Panc1 (cell line): ENCODE data around the gene ROR1. TPM values are rescaled to one million over a fixed set of nuclear protein-coding genes. Genes with fewer than 3 reads are reported as not detected.
A peak's percentile ranks its signal among the peaks of the same experiment; 100 is the strongest.

ENCODE experiments used
- ATAC-seq: fragments of 200-7000 bp; cut with Tn5 transposase; 2 replicates; pipeline ENCODE4 v1.9.1; 2020; ENCODE audit warnings: mild to moderate bottlenecking, moderate library complexity
- BruUV-seq: library from RNA; stranded (reverse); fragments of 400-500 nt; replicated peaks from 2 replicates; lab custom pipeline; 2021; lab: Mats Ljungman, UMichigan
- CTCF ChIA-PET: fragments of 300-600 bp; sonication (Branson Sonifier 250); formaldehyde crosslinking; loops from one replicate; lab custom pipeline; 2022; ENCODE audit warnings: antibody characterized with exemption; lab: Charles Lee
- POLR2A ChIA-PET: fragments of 300-600 bp; sonication (Branson Sonifier 250); formaldehyde crosslinking; loops from one replicate; lab custom pipeline; 2022; ENCODE audit warnings: antibody characterized with exemption; lab: Charles Lee
- DNase-seq: peaks from one replicate; pipeline ENCODE4 v3.0.0-alpha.2; 2010; ENCODE audit warnings: low read depth, low spot score
- H3K27ac ChIP-seq: 2 replicates; pipeline ENCODE4 v1.5.1; 2011; ENCODE audit warnings: mild to moderate bottlenecking, low read length, inconsistent platforms
- H3K27me3 ChIP-seq: fragments of 200-500 bp; sonication (Bioruptor generic); 2 replicates; pipeline ENCODE4 v1.6.0; 2014; ENCODE audit warnings: low read length, inconsistent platforms; ENCODE audit not compliant: control insufficient read depth, insufficient read depth
- H3K36me3 ChIP-seq: fragments of 200-500 bp; sonication (Bioruptor generic); 2 replicates; pipeline ENCODE4 v1.5.1; 2014; ENCODE audit warnings: inconsistent platforms, mild to moderate bottlenecking, low read length, moderate library complexity; ENCODE audit not compliant: control insufficient read depth, insufficient read depth
- H3K4me1 ChIP-seq: 2 replicates; pipeline ENCODE4 v1.5.1; 2011; ENCODE audit warnings: inconsistent platforms, mild to moderate bottlenecking, low read length, moderate library complexity; ENCODE audit not compliant: control insufficient read depth, insufficient read depth
- H3K4me3 ChIP-seq, 2 experiments: 2 replicates each; pipeline ENCODE4 v1.5.1; 2011 to 2012; ENCODE audit warnings: low read depth in 2 of 2, low read length in 2 of 2, mild to moderate bottlenecking in 2 of 2, inconsistent platforms in 1 of 2, moderate library complexity in 1 of 2
- H3K9me3 ChIP-seq: fragments of 200-500 bp; sonication (Bioruptor generic); 2 replicates; pipeline ENCODE4 v1.5.1; 2014; ENCODE audit warnings: low read depth, mild to moderate bottlenecking, inconsistent platforms, low read length, moderate library complexity; ENCODE audit not compliant: control insufficient read depth, insufficient read depth
- CTCF ChIP-seq: fragments of 450-650 bp; IDR thresholded peaks from 2 replicates; pipeline ENCODE4 v1.5.1; 2017; ENCODE audit warnings: mild to moderate bottlenecking
- POLR2AphosphoS5 ChIP-seq: IDR thresholded peaks from 2 replicates; pipeline ENCODE4 v1.6.1; 2012; ENCODE audit warnings: mild to moderate bottlenecking, low read depth, low read length, moderate library complexity
- REST ChIP-seq, 2 experiments: IDR thresholded peaks; 2 replicates each; pipeline ENCODE4 v1.6.1; 2011 to 2012; ENCODE audit warnings: low read depth in 2 of 2, control low read depth in 1 of 2, low read length in 1 of 2, mild to moderate bottlenecking in 1 of 2, moderate library complexity in 1 of 2; ENCODE audit not compliant: insufficient read depth in 1 of 2
- SIN3A ChIP-seq: IDR thresholded peaks from 2 replicates; pipeline ENCODE4 v1.6.1; 2012; ENCODE audit warnings: low read depth, mild to moderate bottlenecking, low read length, moderate library complexity, borderline replicate concordance; ENCODE audit not compliant: insufficient read depth
- TCF7L2 ChIP-seq: IDR thresholded peaks from 2 replicates; pipeline ENCODE4 v1.6.1; 2011; ENCODE audit warnings: mild to moderate bottlenecking, low read depth, low read length, inconsistent platforms
- in situ Hi-C: cut with HindIII; loops from 2 replicates; pipeline ENCODE4 v1.10.0; 2016; ENCODE audit warnings: low sequenced_read_pairs, low pct_unique_long_range_greater_than_20kb
- intact Hi-C: fragments of 100-400 bp; cut with micrococcal nuclease; formaldehyde crosslinking; loops from one replicate; pipeline ENCODE4 v1.10.0; 2022; ENCODE audit not compliant: unreplicated experiment
- total RNA-seq: library from RNA; stranded (reverse); gene quantifications from one replicate; pipeline ENCODE4 v1.2.1, GENCODE V29; 2021; ENCODE audit not compliant: unreplicated experiment

ROR1 gene
- total RNA-seq, 1 experiment from 2014 or later: 19.3 TPM

- no peaks in the 10 kb centered on the region for H3K9me3 ChIP-seq
- peak overlapping the region in 1 of 2 experiments; percentile 51; a peak in 2 of 4 replicates for H3K4me3 ChIP-seq
- H3K27ac ChIP-seq: peak overlapping the region; percentile 91
- ATAC-seq (no peak), DNase-seq (no peak)
- H3K27me3 ChIP-seq: no peaks in the 10 kb centered on the region
- TF ChIP-seq SIN3A (no peak), REST (IDR thresholded peaks at IDR 0.05; ENCODE audit: insufficient read depth in 1 of 2, low read depth in 2 of 2, low read length in 1 of 2) (no peak), CTCF (no peak), POLR2AphosphoS5 (no peak), TCF7L2 (no peak)
- intact Hi-C loops (loop anchor here (5.0 to 10.0 kb wide), 5 partner anchors 80 to 473 kb away; no protein-coding TSS in a partner anchor), in situ Hi-C loops (no loop called here)
- ChIA-PET POLR2A (no interaction called here), CTCF (interaction anchor here (1.8 kb wide), 1 partner anchor 365 kb away, joined by 4 read pairs; no protein-coding TSS in a partner anchor)
- BruUV-seq: no TSS peak
- no peaks in the 10 kb centered on the region for H3K36me3 ChIP-seq
- H3K4me1 ChIP-seq: peaks cover 32% of the 10 kb centered on the region
These were observed 1.6 kb upstream of the ROR1 start for GRCh38 chr1:63772201-63772600.

GRCh38 chr1:63772876-63773275 lies 941 bp upstream of the ROR1 start:
- intact Hi-C loops: loop anchor here (5.0 to 10.0 kb wide), 5 partner anchors 81 to 472 kb away; no protein-coding TSS in a partner anchor
- H3K27ac ChIP-seq: peak overlapping the region; percentile 91
- TF ChIP-seq POLR2AphosphoS5: no peak
- TF ChIP-seq CTCF: no peak
- TF ChIP-seq REST (IDR thresholded peaks at IDR 0.05; ENCODE audit: insufficient read depth in 1 of 2, low read depth in 2 of 2, low read length in 1 of 2): no peak
- TF ChIP-seq SIN3A: no peak
- no peak for TF ChIP-seq TCF7L2
- no peaks in the 10 kb centered on the region for H3K27me3 ChIP-seq
- no TSS peak for BruUV-seq
- DNase-seq (no peak), ATAC-seq (no peak)
- ChIA-PET CTCF (interaction anchor here (1.8 to 2.1 kb wide), 2 partner anchors 81 to 364 kb away, joined by 4 to 16 read pairs; no protein-coding TSS in a partner anchor), POLR2A (interaction anchor here (0.6 to 0.7 kb wide), 2 partner anchors 30 to 63 kb away, joined by 4 to 7 read pairs; no protein-coding TSS in a partner anchor)
- peak overlapping the region; percentile 51 to 68; a peak in 3 of 4 replicates for H3K4me3 ChIP-seq
- peaks cover 39% of the 10 kb centered on the region for H3K4me1 ChIP-seq
- in situ Hi-C loops: no loop called here
- no peaks in the 10 kb centered on the region for H3K9me3 ChIP-seq
- H3K36me3 ChIP-seq: no peaks in the 10 kb centered on the region
